Activated CD4-positive, alpha-beta T cell treated with anti-CD3 and anti-CD28 coated beads, Interleukin-2, amount 50 U/mL, for 1 hour (primary cell): Measurements from ENCODE around the gene OPA1.
"Not testable (repeated sequence)": the region's sequence is repeated elsewhere in the genome, so short reads cannot be mapped to it uniquely, and the experiment has no call there.

Experiments
- DNase-seq: peaks from one replicate; pipeline ENCODE4 v3.0.0-alpha.2; 2020

The OPA1 gene

GRCh38 chr3:193593668-193594030 lies 641 bp downstream of the OPA1 start:
- peak; percentile 21 for DNase-seq

GRCh38 chr3:193594946-193595689 lies 2.1 kb downstream of the OPA1 start:
- DNase-seq, result no peak

DNA sequence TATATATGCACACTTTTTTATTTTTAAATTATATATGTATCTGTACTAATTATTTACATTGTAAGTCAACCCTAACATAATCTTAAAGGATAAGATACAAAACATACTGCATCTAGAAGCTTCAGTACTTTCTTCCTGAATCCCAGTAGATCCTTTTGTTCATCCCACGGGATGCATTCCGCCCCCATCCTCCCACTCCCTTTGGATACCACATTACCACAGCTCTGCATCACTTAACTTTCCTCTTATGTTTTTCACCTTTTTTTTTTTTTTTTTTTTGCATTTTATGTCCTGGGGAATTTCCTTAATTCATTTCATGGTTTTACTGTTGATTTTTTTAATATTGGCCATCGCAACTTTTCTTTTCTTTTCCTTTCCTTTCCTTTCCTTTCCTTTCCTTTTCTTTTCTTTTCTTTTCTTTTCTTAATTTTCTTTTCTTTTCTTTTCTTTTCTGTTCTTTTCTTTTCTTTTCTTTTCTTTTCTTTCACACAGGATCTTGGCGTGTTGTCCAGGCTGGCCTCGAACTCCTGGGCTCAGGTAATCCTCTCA lies 3.0 kb downstream of the OPA1 start:
- no peak for DNase-seq

DNA sequence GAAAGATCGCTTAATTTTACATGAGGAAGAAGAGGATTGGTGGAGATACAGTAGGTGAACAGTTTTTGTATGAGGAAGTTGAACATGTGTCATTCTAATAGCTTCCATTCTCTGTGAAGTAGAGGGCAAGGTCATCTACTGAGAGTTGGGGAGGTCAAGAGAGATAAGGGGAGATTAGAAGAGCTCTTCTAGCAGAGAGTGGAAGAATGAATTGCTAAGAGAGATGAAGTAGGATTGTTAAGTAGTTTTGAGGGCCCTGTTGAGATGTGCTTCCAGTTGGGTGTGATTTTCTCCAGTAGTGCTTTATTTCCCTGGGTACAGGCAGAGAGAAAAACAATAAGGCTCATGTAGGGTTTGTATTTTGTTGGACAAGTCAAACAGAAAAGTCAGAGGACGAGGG lies 5.2 kb downstream of the OPA1 start:
- DNase-seq, result no peak

- DNase-seq, result no peak
Observed at GRCh38 chr3:193599393-193599792, 6.4 kb downstream of the OPA1 start.

DNA sequence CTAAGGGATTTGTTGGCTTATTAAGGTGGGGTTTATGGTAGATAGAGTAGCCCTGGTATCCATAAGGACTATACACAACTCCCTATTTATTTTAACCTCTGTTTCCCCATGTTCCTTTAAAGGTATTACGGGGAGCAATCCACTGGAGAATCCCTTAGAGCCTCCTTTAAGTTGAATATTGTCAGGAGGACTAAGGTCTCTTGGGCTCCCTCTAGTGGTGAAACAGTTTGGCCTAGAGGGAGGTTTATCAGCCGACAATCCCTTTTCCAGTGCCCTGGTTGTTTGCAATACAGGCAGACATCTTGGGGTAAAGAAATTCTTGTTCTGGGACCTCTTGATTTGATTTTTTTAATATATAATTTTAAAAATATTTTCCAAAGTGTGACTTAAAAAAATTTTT lies 12.9 kb downstream of the OPA1 start:
- peak; percentile 43 for DNase-seq

GRCh38 chr3:193606892-193607291 lies 13.9 kb downstream of the OPA1 start:
- DNase-seq, result not testable (repeated sequence)

DNA sequence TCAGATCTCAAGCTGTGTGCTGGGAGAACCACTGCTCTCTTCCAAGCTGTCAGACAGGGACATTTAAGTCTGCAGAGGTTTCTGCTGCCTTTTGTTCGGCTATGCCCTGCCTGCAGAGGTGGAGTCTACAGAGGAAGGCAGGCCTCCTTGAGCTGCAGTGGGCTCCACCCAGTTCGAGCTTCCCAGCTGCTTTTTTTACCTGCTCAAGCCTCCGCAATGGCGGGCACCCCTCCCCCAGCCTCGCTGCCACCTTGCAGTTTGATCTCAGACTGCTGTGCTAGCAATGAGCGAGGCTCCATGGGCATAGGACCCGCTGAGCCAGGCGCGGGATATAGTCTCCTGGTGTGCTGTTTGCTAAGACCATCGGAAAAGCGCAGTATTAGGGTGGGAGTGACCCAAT lies 17.5 kb downstream of the OPA1 start:
- not testable (repeated sequence) for DNase-seq

GRCh38 chr3:193614430-193614829 lies 21.4 kb downstream of the OPA1 start:
- DNase-seq, result no peak

GRCh38 chr3:193617628-193618027 lies 24.6 kb downstream of the OPA1 start:
- no peak for DNase-seq

DNA sequence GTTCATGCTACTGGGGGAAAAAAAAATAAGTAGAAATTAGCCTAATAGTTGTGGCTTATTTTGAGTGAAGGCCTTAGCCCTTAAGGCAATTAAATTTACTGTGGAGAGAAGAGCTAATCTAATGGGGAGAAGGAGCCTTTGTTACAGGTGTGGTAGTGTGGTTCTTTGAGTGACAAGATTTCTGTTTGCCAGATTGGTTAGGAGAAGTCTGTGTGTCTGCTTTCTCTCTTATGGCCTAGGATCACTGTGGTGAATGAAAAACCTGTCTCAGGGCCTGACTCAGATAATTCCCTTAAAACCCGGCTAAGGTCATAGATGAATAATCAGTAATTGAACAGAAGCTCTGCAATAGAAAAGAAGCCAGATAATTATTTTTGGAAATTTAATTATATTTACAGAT lies 27.0 kb downstream of the OPA1 start:
- DNase-seq, result no peak

- no peak for DNase-seq
Observed at GRCh38 chr3:193620650-193621049, 27.6 kb downstream of the OPA1 start.

GRCh38 chr3:193621127-193621526 lies 28.1 kb downstream of the OPA1 start:
- DNase-seq, result no peak

GRCh38 chr3:193630005-193630404 lies 37.0 kb downstream of the OPA1 start:
- DNase-seq, result no peak

GRCh38 chr3:193637831-193638230 lies 44.8 kb downstream of the OPA1 start:
- DNase-seq, result no peak

GRCh38 chr3:193638833-193639232 lies 45.8 kb downstream of the OPA1 start:
- DNase-seq, result no peak

DNA sequence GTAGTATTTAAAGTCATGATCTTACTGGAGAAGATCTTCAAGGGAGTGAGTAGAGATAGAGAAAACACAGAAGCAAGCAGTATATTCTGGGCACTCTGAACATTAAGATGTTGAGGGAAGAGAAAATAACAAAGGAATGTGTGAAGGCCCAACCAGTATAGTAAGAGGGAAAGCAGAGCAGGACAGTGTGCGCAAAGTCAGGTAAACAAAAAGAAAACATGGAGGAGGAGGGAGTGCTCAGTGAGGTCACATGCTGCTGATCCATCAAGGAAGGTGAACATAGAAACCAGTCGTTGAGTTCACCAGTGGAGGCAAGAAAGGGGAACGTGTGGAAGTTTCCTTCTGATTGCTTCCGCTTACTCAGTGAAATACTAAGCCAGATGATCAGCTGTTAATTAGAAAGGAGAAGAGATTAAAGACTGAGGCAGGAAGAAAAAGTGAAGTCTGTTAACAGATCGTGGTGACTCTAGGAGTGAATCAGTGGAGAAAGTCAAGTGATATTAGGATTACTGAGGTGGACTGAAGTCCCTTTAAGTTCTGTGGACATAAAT lies 47.2 kb downstream of the OPA1 start:
- DNase-seq, result no peak

GRCh38 chr3:193640728-193641439 lies 47.9 kb downstream of the OPA1 start:
- DNase-seq, result no peak

DNA sequence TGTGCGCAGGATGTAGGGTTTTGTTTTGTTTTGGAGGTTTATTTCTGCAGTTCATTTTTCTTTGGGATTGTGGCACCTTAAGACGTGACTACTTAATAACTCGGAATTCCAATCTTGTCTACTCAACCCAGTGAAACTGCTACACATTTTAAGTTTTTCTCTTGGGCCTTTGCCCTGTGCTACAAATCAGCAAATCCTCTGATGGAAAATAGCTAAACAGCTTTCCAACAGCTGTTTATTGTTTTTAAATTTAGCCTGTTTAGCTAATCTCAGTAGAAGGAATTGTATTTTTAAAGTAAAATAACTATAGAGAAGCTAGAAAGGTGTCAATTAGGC lies 48.4 kb downstream of the OPA1 start:
- DNase-seq, result no peak

- DNase-seq, result no peak
Observed at GRCh38 chr3:193645806-193646205, 52.8 kb downstream of the OPA1 start.

- DNase-seq, result no peak
Observed at GRCh38 chr3:193648542-193649076, 55.6 kb downstream of the OPA1 start.

- DNase-seq, result no peak
Observed at GRCh38 chr3:193650585-193650984, 57.6 kb downstream of the OPA1 start.

DNA sequence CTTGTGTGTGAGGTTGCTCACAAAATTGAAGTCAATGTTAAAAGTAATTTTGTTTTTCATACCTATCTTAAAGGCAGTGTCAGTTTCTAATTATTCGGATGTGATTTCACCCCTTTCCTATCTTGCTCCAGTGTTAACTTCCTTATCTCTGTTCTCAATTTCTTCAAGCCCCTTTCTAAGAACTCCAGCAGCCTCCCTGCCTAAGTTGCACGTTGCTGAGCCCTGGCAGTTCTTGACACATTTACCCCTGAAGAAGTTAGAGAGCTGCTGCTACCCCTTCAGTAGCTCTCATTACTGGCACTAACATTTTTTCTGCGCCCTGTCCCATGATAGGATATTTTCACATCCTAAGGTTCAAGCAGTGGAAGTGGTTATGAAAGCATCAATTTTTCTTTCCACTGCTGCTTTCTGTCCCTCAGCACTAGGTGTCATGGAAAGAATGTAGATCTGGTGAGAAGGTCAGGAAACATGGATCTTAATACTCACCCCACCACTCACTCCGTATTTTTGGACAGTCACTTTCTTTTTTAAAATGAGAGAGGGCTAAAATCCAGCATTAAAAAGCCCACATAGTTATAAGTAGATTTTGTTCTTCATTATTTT lies 62.9 kb downstream of the OPA1 start:
- no peak for DNase-seq

GRCh38 chr3:193656445-193656844 lies 63.4 kb downstream of the OPA1 start:
- no peak for DNase-seq
